Sigmoid colon (tissue), 7 donors: Measurements from ENCODE around the gene KCNQ1OT1. TPM values are rescaled to one million over a fixed set of nuclear protein-coding genes. Genes with fewer than 3 reads are reported as not detected.

Experiments used
- DNase-seq: peaks from one replicate; pipeline ENCODE4 v3.0.0-alpha.2; 2019
- H3K27ac ChIP-seq, 4 donors: fragments of 200-600 bp; sonication (generic); one replicate each; pipeline ENCODE4 v1.5.1; 2016 to 2019; ENCODE audit warnings: mild to moderate bottlenecking in 1 of 4
- H3K27me3 ChIP-seq, 3 donors: fragments of 200-600 bp; sonication (generic); one replicate each; pipeline ENCODE4 v1.5.1; 2019; ENCODE audit warnings: mild to moderate bottlenecking in 1 of 3
- H3K36me3 ChIP-seq, 4 donors: fragments of 200-600 bp; sonication (generic); one replicate each; pipeline ENCODE4 v1.5.1; 2016 to 2019
- H3K4me1 ChIP-seq, 4 donors: fragments of 200-600 bp; sonication (generic); one replicate each; pipeline ENCODE4 v1.5.1; 2017 to 2019
- H3K4me3 ChIP-seq, 4 donors: fragments of 200-600 bp; sonication (generic); one replicate each; pipeline ENCODE4 v1.5.1; 2017 to 2019; ENCODE audit warnings: mild to moderate bottlenecking in 2 of 4, moderate library complexity in 1 of 4
- H3K9me3 ChIP-seq, 4 donors: fragments of 200-600 bp in 3 of 4; sonication (generic) in 3 of 4; one replicate each; pipeline versions ENCODE4 v1.5.1 to v1.6.1; 2013 to 2019
- EP300 ChIP-seq, 4 donors: sonication (generic); formaldehyde crosslinking; IDR thresholded peaks; one replicate each; pipeline ENCODE4 v1.6.1; 2017; ENCODE audit warnings: antibody characterized with exemption in 4 of 4
- POLR2A ChIP-seq, 2 donors: fragments of 450-650 bp; IDR thresholded peaks; one replicate each; pipeline ENCODE4 v1.6.1; 2016; ENCODE audit warnings: antibody characterized with exemption in 2 of 2, mild to moderate bottlenecking in 2 of 2, moderate library complexity in 2 of 2
- POLR2AphosphoS5 ChIP-seq, 4 donors: sonication (generic); formaldehyde crosslinking; IDR thresholded peaks; one replicate each; pipeline ENCODE4 v1.6.1; 2017; ENCODE audit warnings: antibody characterized with exemption in 4 of 4
- WGBS, 2 donors: extraction: QIAGEN DNeasy Blood & Tissue Kit; methylation state at CpG; one replicate each; pipeline ENCODE4 v1.1.7; 2013; 5-methylcytosine and 5-hydroxymethylcytosine counted together
- intact Hi-C: fragments of 100-400 bp; cut with DNase I; formaldehyde crosslinking; loops from one replicate; pipeline ENCODE4 v1.15.1; 2023
- polyA plus RNA-seq, 3 donors: library from polyadenylated mRNA; stranded (reverse); fragments of 200-250 nt; gene quantifications; one replicate each; pipeline ENCODE4 v1.2.3, GENCODE V29; 2013
- total RNA-seq, 4 donors: library from RNA; depleted of rRNA; stranded (reverse); fragments of >200 nt; gene quantifications; one replicate each; pipeline ENCODE4 v1.1.0, GENCODE V29; 2016
- TF ChIP-seq, protein P1 (sequence below), 4 experiments: fragments of 450-650 bp in 3 of 4; fragments of 200-600 bp in 1 of 4; IDR thresholded peaks; one replicate each; pipeline ENCODE4 v1.5.1; 2016 to 2019; ENCODE audit warnings: antibody characterized with exemption in 4 of 4, mild to moderate bottlenecking in 3 of 4, moderate library complexity in 2 of 4
- donor health status: healthy with polysubstance abuse.
- donor health status: Bipolar disorder and iron deficiency.
- donor health status: healthy.

Gene KCNQ1OT1
- total and polyA plus RNA-seq, 7 donors: under 0.01 to 3.6 (median 0.99) TPM

GRCh38 chr11:2650343-2650867 lies 49.4 kb downstream of the KCNQ1OT1 start:
- H3K4me3 ChIP-seq: no peak overlapping the region
- no peak overlapping the region for H3K27ac ChIP-seq
- H3K4me1 ChIP-seq: no peaks in the 10 kb centered on the region
- no peaks in the 10 kb centered on the region for H3K27me3 ChIP-seq
- TF ChIP-seq POLR2A (IDR thresholded peaks at IDR 0.05): no peak
- TF ChIP-seq POLR2AphosphoS5 (IDR thresholded peaks at IDR 0.05): no peak
- TF ChIP-seq, protein P1, sequence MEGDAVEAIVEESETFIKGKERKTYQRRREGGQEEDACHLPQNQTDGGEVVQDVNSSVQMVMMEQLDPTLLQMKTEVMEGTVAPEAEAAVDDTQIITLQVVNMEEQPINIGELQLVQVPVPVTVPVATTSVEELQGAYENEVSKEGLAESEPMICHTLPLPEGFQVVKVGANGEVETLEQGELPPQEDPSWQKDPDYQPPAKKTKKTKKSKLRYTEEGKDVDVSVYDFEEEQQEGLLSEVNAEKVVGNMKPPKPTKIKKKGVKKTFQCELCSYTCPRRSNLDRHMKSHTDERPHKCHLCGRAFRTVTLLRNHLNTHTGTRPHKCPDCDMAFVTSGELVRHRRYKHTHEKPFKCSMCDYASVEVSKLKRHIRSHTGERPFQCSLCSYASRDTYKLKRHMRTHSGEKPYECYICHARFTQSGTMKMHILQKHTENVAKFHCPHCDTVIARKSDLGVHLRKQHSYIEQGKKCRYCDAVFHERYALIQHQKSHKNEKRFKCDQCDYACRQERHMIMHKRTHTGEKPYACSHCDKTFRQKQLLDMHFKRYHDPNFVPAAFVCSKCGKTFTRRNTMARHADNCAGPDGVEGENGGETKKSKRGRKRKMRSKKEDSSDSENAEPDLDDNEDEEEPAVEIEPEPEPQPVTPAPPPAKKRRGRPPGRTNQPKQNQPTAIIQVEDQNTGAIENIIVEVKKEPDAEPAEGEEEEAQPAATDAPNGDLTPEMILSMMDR (IDR thresholded peaks at IDR 0.05): no peak
- no peak for TF ChIP-seq EP300 (IDR thresholded peaks at IDR 0.05)
- H3K9me3 ChIP-seq: peaks cover 4 to 47% (median 21%) of the 10 kb centered on the region in 4 donors
- H3K36me3 ChIP-seq: no peaks in the 10 kb centered on the region
- no peak for DNase-seq
- 98 to 99% methylated on average over 2 of the region's 2 CpGs for WGBS, 2 donors
- intact Hi-C loops: no loop called here

DNA sequence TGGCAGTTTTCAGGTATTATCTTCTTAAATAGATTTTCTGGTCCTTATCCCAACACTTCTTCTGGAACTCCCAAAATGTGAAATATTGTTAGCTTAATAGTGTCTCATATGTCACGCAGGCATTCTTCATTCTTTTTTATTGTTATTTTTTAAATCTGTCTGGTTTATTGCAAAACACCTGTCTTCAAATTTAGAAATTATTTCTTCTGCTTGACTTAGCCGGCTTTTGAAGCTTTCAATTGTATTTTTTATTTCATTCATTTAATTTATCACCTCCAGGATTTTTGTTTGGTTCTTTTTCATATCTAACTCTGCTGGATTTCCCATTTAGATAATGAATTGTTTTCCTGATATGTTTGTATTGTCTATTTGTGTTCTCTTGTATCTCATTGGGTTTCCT lies 49.9 kb downstream of the KCNQ1OT1 start:
- DNase-seq: no peak
- intact Hi-C loops: no loop called here
- Histone ChIP-seq H3K36me3 (no peaks in the 10 kb centered on the region), H3K4me3 (no peak overlapping the region), H3K4me1 (no peaks in the 10 kb centered on the region), H3K27ac (no peak overlapping the region), H3K9me3 (peaks cover 9 to 52% (median 24%) of the 10 kb centered on the region in 4 donors), H3K27me3 (no peaks in the 10 kb centered on the region)
- TF ChIP-seq EP300 (IDR thresholded peaks at IDR 0.05) (no peak), POLR2AphosphoS5 (IDR thresholded peaks at IDR 0.05) (no peak), POLR2A (IDR thresholded peaks at IDR 0.05) (no peak)
- TF ChIP-seq, protein P1 (IDR thresholded peaks at IDR 0.05): no peak
- 98 to 100% methylated on average over 2 of the region's 2 CpGs for WGBS, 2 donors

- no peaks in the 10 kb centered on the region for H3K4me1 ChIP-seq
- TF ChIP-seq POLR2AphosphoS5 (IDR thresholded peaks at IDR 0.05) (no peak), EP300 (IDR thresholded peaks at IDR 0.05) (no peak), POLR2A (IDR thresholded peaks at IDR 0.05) (no peak)
- TF ChIP-seq, protein P1 (IDR thresholded peaks at IDR 0.05): no peak
- intact Hi-C loops: no loop called here
- no peaks in the 10 kb centered on the region for H3K36me3 ChIP-seq
- no peak overlapping the region for H3K4me3 ChIP-seq
- no peak overlapping the region for H3K27ac ChIP-seq
- no peak for DNase-seq
- H3K27me3 ChIP-seq: no peaks in the 10 kb centered on the region
- peaks cover 13 to 51% (median 28%) of the 10 kb centered on the region in 4 donors for H3K9me3 ChIP-seq
These were observed 50.4 kb downstream of the KCNQ1OT1 start for GRCh38 chr11:2649400-2649799.

- Histone ChIP-seq H3K27me3 (no peaks in the 10 kb centered on the region), H3K9me3 (peaks cover 19 to 56% (median 36%) of the 10 kb centered on the region in 4 donors), H3K4me3 (no peak overlapping the region), H3K36me3 (no peaks in the 10 kb centered on the region), H3K27ac (no peak overlapping the region), H3K4me1 (no peaks in the 10 kb centered on the region)
- no peak for DNase-seq
- no peak for TF ChIP-seq POLR2A (IDR thresholded peaks at IDR 0.05)
- TF ChIP-seq EP300 (IDR thresholded peaks at IDR 0.05): no peak
- TF ChIP-seq, protein P1 (IDR thresholded peaks at IDR 0.05): no peak
- no peak for TF ChIP-seq POLR2AphosphoS5 (IDR thresholded peaks at IDR 0.05)
- 96 to 98% methylated on average over 6 of the region's 6 CpGs for WGBS, 2 donors
- intact Hi-C loops: no loop called here
These were observed 51.8 kb downstream of the KCNQ1OT1 start for GRCh38 chr11:2647953-2648352.

DNA sequence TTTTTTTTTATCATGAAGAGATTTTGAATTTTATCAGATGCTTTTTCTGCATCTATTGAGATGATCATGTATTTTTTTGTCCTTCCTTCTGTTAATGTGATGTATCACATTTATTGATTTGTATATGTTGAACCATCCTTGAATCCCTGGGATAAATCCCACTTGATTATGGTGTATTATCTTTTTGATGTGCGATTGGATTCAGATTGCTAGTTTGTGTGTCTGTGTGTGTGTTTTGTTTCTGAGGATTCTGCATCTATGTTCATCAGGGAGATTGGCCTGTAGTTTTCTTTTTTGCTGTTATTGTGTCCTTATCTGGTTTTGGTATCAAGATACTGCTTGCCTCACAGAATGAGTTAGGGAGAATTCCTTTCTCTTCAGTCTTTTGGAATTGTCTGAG lies 52.6 kb downstream of the KCNQ1OT1 start:
- TF ChIP-seq POLR2AphosphoS5 (IDR thresholded peaks at IDR 0.05): no peak
- no peak for TF ChIP-seq POLR2A (IDR thresholded peaks at IDR 0.05)
- TF ChIP-seq, protein P1 (IDR thresholded peaks at IDR 0.05): no peak
- TF ChIP-seq EP300 (IDR thresholded peaks at IDR 0.05): no peak
- Histone ChIP-seq H3K9me3 (peaks cover 22 to 56% (median 37%) of the 10 kb centered on the region in 4 donors), H3K4me1 (no peaks in the 10 kb centered on the region), H3K27ac (no peak overlapping the region), H3K36me3 (no peaks in the 10 kb centered on the region), H3K27me3 (no peaks in the 10 kb centered on the region), H3K4me3 (no peak overlapping the region)
- 94 to 96% methylated on average over 1 of the region's 1 CpG for WGBS, 2 donors
- no peak for DNase-seq
- intact Hi-C loops: no loop called here
